Activated CD4-positive, CD25-positive, alpha-beta regulatory T cell treated with anti-CD3 and anti-CD28 coated beads, Interleukin-2, amount 50 U/mL, for 24 hours (primary cell): Measurements from ENCODE around the gene MFSD1.
A peak's percentile ranks its signal among the peaks of the same experiment; 100 is the strongest.
"Not testable (repeated sequence)": the region's sequence is repeated elsewhere in the genome, so short reads cannot be mapped to it uniquely, and the experiment has no call there.

Experiments
- ATAC-seq, 2 donors: fragments of 150-1000 bp; cut with Tn5 transposase; one replicate each; pipeline ENCODE4 v1.10.0; 2021; ENCODE audit warnings: mild to moderate bottlenecking in 1 of 2, moderate library complexity in 1 of 2

Gene MFSD1

GRCh38 chr3:158776531-158776930 is 25.3 kb upstream of the MFSD1 start:
- ATAC-seq = no peak

DNA sequence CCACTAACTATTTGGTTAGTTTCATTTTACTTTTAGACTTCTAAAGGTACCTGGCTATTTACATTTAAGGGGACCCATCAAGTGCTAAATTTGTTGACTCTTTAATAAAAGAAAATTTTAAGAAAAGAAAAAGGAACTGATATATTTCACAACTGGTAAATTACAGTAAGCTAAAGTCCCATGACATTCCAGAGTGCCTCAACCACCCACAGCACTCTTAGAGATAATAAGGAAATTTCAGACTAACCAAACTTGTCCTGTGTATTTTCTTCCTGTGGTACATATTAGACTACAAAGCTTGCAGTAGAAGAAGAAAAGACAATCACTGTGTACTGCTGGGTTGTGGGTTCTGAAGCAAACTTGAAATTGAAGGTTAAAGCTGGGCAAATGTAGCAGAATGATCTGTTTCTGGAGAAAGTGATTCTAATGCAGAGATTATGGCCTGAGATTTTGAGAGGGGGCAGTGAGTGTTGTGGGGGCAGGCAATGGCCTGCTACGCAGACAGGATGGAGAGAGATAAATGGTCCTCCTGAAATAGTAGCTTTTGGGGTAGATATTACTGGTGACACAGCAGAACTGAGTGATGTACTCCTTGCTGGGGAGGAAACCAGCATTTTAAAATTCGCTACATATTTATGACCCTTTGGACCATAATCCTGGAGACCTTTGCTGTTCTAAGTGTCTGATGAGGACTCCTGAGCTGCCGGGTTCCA is 24.5 kb upstream of the MFSD1 start:
- ATAC-seq = no peak

GRCh38 chr3:158780766-158781165 is 21.1 kb upstream of the MFSD1 start:
- no peak for ATAC-seq

DNA sequence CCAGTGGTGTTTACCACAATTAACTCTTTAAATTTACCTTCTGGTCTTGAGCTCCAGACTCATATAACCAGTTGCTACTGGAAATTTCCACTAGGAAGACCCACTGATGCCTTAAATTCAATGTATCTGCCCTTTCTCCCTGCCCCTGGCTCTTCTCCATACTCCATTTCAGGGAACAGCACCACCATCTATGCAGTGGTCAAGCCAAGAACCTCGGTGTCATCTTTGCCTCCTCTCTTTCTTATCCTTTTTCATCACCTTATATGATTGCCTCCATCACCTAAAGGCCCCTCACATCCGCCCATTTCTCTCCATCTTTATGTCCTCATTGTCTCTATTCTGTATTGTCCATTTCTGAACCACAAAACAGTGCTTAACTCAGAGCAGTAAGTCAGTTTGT is 20.7 kb upstream of the MFSD1 start:
- ATAC-seq = no peak

DNA sequence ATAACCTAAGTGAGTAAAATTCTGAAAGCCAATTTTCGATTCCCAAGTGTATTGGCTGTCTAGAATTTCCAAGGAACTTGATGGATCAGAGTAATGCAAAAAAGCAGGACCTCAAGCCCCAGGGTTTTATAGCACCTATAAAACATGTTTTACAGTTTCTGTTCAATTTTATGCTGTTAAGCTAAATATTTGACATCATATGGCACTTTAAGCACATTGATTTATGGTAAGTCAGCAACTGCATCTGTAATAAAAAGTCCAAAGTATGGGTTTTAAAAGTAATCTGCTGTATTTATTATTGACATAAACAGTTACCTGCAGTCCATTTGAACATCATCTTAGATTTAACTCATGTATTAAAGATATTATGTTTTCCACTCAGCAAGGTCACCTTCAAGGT is 20.0 kb upstream of the MFSD1 start:
- no peak for ATAC-seq

DNA sequence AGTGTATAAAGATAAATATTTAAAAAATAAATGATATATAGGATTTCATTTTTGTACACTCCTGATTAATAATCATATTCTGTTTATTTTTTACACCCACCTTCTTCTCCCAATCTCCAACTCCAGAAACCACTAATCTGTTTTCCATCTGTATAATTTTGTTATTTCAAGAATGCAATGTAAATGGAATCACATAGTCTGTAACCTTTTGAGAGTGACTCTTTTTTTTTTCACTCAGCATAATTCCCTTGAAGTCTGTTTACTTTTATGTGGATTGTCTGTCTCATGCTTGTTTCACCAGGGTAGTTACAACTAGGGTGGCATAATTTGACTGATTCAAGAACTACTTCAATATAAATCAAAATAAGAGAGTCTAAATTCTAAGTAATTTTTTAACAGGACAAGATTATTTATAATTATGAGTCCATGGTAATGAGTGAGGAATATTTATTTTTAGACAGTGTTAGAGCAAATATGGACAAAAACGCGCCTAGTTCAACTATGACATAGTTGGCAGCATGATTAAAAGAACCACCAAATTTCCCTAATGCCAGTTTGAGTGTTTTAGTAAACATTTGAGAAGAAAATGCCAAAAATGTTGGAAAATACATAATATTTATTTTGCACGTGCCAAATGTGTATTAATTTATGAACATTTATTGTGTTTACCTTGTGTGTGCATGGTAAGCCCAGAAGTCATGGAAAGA is 19.4 kb upstream of the MFSD1 start:
- no peak for ATAC-seq

- no peak for ATAC-seq
Observed at GRCh38 chr3:158783051-158783450, 18.8 kb upstream of the MFSD1 start.

GRCh38 chr3:158785972-158786371 is 15.9 kb upstream of the MFSD1 start:
- no peak for ATAC-seq

DNA sequence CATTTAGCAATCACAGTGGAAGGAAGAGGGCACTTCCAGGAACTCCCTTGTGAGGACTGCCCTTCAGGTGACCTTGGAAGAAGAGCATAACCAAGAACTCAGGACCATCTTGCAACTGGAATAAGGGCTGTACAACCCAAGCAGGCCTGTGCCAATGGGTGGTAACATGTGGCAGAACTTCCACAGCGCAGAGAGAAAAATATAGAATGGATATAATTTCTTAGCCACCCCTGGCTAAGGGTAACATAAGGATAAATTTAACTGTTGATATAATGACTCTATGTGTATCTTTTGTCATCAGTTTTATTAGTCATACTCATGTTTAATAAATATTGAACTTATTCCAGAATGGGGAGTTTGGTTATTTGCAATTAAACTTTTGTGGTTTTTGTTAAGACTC is 13.4 kb upstream of the MFSD1 start:
- ATAC-seq = no peak

DNA sequence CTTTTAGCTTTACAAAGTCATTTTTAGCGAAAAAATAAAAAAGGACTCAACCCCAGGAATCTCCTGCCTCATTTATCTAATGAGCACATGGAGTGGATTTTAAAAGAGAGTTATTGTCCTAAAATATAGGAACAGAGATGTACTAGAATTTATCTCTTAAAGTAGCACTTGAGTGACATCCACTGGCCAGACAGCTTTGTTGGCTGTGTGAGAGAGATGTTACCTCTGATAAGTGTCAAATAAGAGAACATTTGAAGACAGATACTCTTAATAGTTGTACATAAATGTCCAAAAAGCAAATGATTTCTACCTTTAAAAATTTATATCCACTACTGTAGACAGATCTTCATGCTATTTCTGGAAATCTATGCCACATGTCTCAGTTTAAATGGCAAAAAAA is 12.3 kb upstream of the MFSD1 start:
- ATAC-seq = no peak

DNA sequence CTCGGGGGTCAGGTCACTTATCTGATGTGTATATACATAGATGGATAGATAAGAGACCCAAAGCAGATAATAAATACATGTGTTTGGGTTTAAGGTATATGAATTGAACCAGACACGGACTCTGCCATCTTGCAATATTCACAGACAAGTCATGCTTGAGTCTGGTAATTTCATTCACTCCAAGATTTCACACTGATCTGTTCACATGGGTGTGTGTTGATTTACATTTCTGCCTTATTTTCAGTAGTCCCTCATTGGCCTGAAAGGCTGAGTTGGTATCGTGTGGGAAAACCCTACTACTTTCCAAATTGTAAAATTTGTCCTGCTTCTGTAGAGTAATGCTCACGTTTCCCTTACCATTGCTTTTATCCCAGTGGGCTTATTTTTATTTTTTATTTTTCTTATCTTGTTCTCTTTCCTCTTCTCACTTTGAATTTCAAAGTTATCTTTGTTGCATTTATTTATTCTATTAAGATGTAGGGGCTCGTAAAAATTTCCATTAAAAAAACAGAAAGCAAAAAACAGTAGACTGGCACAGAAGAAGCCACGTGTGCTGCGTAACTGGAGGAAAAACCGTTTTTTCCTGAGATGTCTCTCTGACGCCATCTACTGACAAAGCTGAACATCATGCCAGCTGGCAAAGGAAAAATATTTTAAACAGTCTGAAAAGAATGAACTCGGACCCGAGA is 10.8 kb upstream of the MFSD1 start:
- peak in 1 of 2 donors; percentile 55 for ATAC-seq

- ATAC-seq = not testable (repeated sequence)
Observed at GRCh38 chr3:158791590-158791920, 10.3 kb upstream of the MFSD1 start.

DNA sequence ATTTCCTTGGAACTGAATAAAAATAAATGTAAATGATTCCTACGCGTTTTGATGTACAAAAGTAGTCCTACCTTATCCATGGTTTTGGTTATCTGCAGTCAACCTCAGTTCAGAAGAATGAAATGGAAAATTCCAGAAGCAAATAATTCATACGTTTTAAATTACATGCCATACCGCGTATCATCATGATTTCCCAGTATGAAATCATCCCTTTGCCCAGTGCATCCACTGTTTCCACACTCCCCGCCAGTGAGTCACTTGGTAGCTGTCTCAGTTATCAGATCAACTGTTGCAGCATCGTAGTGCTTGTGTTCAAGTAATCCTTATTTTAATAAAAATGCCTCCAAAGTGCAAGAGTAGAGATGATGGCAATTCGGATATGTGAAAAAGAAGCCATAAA is 9.1 kb upstream of the MFSD1 start:
- no peak for ATAC-seq

DNA sequence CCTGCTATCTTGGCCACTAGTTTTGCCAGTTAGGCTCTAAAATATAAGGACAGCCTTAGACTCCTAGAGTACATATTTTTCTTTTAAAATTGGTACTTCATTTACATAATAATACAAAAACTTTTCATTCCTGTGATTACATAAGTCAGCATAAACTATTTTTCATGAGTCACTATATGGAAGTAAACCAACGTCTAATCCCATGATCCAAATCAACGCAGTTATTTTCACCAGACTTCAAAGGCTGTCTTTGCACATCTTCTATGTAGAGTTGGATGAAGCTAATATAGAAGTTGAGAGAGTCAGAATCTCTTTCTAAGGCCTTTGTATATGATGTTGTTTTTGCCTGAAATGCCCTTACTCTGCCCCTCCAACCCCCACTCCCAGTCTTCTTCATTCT is 7.6 kb upstream of the MFSD1 start:
- no peak for ATAC-seq

DNA sequence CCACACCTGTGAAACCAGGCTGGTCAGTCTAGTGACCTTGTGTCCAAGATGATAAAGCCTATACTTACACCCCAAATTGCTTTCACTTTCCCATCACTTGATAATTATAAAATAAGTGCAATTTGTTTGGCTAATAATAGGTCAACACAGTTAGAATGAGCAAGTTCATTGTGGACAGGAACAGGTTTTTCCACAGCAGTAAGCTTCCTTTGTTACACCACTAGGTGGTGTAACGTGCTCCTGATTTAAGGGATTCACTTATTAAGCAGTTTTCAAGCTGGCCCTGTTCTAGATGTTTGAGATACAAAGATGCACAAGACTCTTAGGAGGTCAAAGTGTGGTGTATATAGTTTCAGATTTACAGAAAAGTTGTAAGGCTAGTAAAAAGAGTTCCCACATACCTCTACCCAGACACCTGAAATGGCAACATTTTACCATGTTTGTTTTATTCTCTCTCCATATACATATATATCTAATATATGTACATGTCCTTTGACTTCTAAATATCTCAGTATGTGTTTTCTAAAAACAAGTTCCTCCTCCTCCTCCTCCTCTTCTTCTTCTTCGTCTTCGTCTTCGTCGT is 6.8 kb upstream of the MFSD1 start:
- no peak for ATAC-seq

- ATAC-seq = no peak
Observed at GRCh38 chr3:158801201-158801600, 653 bp upstream of the MFSD1 start.

DNA sequence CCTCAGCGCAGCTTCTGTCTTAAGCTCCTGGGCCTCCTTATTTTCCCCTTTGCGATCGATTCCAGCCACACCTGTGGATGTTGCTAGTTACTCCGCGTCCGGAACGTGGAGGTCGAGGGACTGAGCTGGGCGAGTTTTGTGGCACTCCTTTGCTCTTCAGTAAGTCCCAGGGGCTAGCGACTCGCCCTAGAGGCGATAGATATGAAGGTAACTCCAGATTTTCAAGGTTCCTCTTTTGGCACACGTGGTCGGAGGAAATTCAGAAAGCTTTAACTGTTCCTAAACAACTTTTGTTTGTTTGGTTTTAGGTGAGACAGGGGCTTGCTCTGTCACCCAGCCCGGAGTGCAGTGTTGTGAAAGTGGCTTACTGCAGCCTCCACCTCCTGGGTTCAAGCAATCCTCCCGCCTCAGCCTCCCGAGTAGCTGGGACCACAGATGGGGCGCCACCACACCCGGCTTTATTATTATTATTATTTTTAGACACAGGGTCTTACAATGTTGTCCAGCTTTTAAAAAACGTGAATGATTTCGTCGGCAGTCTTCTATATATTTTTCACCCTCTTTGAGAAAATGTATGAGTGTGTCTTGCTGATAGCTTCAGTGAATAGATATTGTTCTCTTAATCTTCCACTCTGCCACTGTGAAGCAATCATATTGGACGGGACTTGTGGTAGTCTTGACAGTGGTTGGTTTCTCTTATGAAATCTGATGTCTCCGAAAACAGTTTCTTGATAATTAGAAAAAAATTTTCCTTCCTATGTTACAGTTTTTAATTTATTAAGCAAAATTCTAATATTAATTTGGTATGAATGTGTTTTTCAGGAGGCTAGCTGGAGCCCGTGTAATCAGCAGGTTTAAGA is 785 bp downstream of the MFSD1 start:
- peak; percentile 4 to 11 for ATAC-seq

DNA sequence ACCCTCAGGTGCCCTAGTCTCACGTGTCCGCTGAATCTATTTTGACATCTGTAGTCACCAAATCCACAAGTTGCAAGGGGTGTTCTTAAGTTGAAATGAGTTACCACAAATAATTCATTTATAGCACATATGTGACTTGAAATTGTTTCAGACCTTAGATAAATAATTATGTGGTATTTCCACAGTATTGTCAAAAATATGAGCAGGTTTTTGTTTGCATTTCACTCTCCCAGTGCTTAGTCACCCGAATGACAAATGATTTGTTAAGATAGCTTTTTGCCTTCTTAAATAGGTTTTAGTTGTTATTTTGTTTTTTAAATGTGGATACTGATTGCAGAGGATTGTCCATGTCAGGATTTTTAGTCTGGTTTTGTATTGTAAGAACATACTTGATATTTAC is 2.6 kb downstream of the MFSD1 start:
- ATAC-seq = no peak

- peak in 1 of 2 donors; percentile 21 for ATAC-seq
Observed at GRCh38 chr3:158808697-158809096, 6.8 kb downstream of the MFSD1 start.

DNA sequence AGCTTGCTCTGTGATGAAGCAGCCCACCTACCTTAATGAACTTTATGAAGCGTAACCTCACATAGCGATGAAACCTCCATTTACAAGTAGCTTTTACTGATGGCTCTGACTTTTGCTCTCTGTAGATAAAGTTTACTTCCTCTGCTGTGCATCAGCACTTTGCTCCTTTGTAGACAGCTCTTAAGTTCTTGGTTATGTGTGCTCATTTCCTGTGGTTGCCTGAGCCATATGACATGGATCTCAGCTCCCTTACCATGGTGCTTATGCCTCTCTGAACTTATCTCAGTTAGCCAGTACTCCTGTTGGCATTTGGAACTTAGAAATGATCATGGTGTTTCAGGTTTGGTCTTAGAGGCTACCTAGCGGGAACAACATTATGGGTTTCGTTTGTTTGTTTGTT is 7.8 kb downstream of the MFSD1 start:
- no peak for ATAC-seq

- ATAC-seq = no peak
Observed at GRCh38 chr3:158810823-158811724, 9.2 kb downstream of the MFSD1 start.

GRCh38 chr3:158819282-158819681 is 17.4 kb downstream of the MFSD1 start:
- ATAC-seq = no peak
